Stimulated activated CD4-positive, alpha-beta T cell treated with anti-CD3 and anti-CD28 coated beads, Interleukin-15, amount 100 ng/mL, for 48 hours (primary cell): ENCODE results near the gene CRYGN.

Experiments used
- DNase-seq, 2 donors: peaks; one replicate each; pipeline ENCODE4 v3.0.0-alpha.2; 2020; ENCODE audit warnings: low read depth in 2 of 2

The CRYGN gene

GRCh38 chr7:151438864-151439601 lies 908 bp downstream of the CRYGN start:
- DNase-seq = no peak

GRCh38 chr7:151437866-151438516 lies 1.9 kb downstream of the CRYGN start:
- DNase-seq = no peak

- no peak for DNase-seq
Measured at GRCh38 chr7:151437159-151437553, 2.8 kb downstream of the CRYGN start.

- no peak for DNase-seq
Measured at GRCh38 chr7:151436446-151437158, 3.3 kb downstream of the CRYGN start.

- no peak for DNase-seq
Measured at GRCh38 chr7:151435971-151436370, 4.0 kb downstream of the CRYGN start.

GRCh38 chr7:151435103-151435916 lies 4.6 kb downstream of the CRYGN start:
- no peak for DNase-seq

GRCh38 chr7:151434549-151434948 lies 5.4 kb downstream of the CRYGN start:
- no peak for DNase-seq

GRCh38 chr7:151433721-151434400 lies 6.1 kb downstream of the CRYGN start:
- no peak for DNase-seq

GRCh38 chr7:151432658-151433521 lies 7.1 kb downstream of the CRYGN start:
- peak; percentile 24 to 69 for DNase-seq

GRCh38 chr7:151431768-151432311 lies 8.1 kb downstream of the CRYGN start:
- no peak for DNase-seq

GRCh38 chr7:151431281-151431767 lies 8.6 kb downstream of the CRYGN start:
- no peak for DNase-seq

- DNase-seq = no peak
Measured at GRCh38 chr7:151430391-151431205, 9.3 kb downstream of the CRYGN start.

GRCh38 chr7:151429560-151430331 lies 10.2 kb downstream of the CRYGN start:
- DNase-seq = no peak

- DNase-seq = no peak
Measured at GRCh38 chr7:151429237-151429559, 10.7 kb downstream of the CRYGN start.

GRCh38 chr7:151428378-151429236 lies 11.3 kb downstream of the CRYGN start:
- no peak for DNase-seq

- no peak for DNase-seq
Measured at GRCh38 chr7:151427705-151428377, 12.1 kb downstream of the CRYGN start.
